Activated T-cell treated with anti-CD3 and anti-CD28 coated beads for 4 hours (primary cell): ENCODE data around the gene ASTN2.

Experiments used
- DNase-seq: peaks from one replicate; pipeline ENCODE4 v3.0.0-alpha.2; 2020

ASTN2 gene

DNA sequence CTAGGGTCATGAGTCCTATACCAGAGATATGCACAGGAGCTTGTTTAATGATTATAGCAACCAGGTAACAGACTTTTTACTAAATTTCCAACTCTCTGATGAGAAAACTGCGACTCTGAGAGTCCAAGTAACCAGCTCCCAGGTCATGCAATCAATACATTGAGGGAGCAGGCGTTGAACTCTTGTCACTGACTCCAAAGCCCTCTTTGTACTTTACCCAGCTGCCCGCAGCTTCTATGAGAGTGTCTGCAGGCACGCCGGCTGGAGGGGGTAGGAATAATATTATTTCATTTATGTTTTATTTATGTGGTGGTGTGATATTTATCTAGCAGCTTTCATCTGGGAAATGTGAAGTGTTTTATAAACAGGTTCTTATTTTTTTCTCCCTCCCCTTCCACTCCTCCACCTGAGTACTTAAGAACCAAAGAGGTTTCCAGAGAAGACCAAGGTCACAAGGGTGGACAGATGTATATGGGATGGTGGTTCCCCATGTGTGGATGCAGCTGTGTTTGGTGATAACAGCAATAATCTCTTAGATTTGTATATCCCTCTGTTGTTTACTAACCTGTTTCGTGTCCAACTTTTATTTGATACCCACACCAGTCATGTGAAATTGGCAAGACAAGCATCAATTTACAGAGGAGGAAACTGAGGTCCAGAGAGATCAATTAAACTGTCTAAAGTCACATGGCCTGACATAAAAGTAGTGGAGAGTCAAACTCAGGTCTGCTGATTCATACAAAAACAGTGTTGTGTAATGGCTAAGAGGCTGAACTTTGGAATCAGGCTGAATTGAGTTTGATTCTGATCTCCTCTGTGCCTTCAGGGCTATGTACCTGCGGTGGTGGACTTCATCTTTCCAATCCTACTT lies 867.9 kb downstream of the ASTN2 start:
- DNase-seq: no peak

- no peak for DNase-seq
These were observed 870.0 kb downstream of the ASTN2 start for GRCh38 chr9:116544896-116545295.

DNA sequence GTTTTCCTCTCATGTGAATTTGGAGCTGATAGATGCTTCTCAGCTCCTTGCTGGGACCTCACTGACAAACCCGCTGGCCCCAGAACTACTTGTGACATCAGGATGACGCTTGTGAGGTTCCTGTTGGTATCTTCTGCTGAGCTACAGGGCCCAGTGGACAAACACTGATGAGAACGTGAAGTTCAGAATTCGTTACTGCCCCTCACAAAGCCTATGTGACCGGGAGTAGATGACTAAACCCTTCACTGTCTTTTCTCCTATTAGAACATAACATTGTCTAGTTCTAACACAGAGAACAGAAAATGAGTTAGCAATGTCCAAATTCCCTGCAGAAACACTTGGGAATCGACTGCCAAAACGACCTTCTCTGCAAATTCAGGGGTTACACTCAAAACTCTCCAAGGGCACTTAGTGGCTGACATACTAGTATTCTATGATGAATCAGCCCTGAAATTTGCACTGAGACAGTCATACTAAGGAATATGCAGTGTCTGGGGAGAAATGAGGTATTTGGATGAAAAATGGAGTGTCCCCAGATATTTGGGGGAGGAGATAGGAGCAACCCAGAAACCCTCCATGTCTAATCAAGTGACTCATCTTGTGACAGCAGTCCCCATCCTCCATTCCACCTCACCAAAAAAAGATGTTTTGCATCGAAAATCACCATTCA lies 871.0 kb downstream of the ASTN2 start:
- no peak for DNase-seq

DNA sequence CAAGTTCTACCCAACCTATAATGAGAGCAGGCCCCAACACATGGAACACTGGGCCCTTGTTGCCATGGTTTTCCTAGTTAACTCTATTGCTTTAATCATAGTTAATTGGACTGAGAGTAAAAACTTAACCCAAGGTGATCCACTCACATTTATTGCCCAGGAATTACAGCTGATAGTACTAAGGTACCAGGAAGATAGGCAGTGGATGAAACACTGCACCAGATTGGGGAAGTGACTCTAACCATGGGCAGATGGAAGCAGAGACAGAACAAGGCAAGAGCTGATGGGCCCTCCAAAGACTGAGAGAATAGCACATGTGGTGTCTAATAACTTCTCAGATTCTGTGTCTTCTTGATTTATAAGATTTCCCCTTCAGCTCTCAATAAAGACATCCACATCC lies 873.5 kb downstream of the ASTN2 start:
- no peak for DNase-seq

DNA sequence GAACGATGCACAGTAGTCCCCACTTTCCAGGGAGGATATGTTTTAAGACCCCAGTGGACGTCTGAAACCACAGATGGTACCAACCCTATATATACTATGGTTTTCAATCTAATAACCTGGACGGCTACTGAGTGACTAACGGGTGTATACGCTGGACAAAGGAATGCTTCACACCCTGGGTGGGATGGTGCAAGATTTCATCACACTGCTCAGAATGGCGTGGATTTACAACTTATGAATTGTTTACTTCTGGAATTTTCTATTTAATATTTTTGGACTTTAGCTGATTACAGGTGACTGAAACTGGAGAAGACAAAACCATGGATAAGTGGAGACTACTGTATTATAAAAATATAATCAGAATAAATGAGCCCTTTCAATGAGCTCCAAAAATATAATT lies 875.3 kb downstream of the ASTN2 start:
- no peak for DNase-seq

GRCh38 chr9:116525611-116526010 lies 889.2 kb downstream of the ASTN2 start:
- DNase-seq: no peak

DNA sequence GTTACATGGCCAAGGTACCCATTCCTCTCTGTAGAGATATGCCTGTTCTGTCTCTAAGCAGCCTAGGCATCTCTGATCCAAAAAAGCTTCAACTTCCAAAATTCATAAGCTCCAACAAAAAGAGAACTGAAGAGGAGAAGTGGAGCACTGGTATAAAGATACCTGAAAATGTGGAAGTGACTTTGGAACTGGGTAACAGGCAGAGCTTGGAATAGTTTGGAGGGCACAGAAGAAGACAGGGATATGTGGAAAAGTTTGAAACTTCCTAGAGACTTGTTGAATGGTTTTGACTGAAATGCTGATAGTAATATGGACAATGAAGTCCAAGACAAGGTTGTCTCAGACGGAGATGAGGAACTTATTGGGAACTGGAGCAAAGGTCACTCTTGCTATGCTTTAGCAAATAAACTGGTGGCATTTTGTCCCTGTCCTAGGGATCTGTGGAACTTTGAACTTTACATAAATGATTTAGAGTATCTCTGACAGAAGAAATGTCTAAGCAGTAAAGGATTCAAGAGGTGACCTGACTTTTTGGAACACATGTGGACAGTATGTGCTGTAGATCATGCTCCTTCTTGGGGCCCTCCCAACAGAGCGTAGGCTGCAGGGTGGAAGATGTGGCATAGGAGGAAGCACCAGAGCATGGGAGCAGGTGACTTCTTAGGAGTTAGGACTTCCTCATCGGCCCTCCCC lies 889.9 kb downstream of the ASTN2 start:
- no peak for DNase-seq

GRCh38 chr9:116520218-116520617 lies 894.6 kb downstream of the ASTN2 start:
- DNase-seq: no peak

- DNase-seq: no peak
These were observed 898.4 kb downstream of the ASTN2 start for GRCh38 chr9:116516456-116516855.

DNA sequence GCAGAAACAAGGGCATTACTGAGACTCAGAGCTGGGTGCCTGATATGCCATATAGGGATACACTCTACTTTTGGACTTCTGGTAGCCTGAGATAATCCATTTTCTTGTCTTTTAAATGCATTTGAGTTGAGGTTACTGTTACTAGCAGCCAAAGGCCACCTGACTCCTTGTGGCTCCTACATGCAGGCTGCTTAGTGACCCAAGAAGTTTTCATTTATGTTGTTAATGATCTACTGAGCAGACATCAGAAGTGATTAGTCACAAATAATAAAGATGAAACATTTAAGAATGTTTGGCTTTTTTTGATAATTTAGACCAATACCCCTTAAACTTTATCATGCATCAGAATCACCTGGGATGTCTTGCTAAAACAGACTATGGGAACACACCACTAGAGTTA lies 899.3 kb downstream of the ASTN2 start:
- no peak for DNase-seq

DNA sequence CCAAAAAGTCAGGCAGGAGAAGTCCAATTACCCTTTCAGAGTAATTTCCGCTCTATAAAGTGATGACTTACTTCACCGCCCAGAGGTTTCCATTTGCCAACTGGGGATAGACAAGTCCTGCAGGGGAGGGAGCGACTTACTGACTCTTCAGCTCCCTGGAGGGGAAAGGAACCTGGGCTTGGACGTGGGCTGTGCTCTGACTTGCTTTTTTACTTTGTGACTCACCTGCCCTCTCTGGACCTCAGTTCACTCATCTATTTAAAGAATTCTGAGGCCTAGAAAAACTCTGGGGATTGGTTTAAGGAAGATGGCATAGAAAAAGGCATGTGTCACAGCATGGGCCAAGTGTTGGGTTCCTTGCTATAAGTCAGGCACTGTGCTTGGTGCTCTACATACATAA lies 908.2 kb downstream of the ASTN2 start:
- DNase-seq: no peak

DNA sequence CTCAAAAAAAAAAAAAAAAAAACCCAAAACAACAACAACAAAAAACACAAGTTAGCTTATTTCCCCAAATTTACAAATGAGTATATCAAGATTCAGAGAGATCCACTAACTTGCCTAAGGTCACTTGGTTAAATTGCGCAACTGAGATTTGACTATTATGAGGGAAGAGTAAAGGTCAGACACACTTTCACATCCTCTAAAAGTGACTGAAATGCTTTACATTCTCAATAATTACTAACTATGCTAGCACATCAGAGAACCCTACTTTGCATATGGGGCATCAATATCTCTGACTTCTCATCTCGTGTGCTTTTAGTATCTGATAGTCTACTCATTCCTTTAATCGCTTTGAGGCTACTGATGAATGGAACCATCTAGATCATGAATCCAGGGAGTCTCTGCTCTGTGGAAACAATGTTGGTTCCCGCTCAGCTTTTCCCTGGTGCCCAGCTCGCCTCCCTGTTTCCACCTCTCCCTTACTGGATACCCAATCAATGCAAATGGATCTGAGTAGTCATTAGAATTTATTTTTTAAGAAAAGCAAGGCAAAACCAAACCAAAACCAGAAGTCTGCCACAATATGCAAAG lies 909.9 kb downstream of the ASTN2 start:
- DNase-seq: no peak

GRCh38 chr9:116504081-116504480 lies 910.8 kb downstream of the ASTN2 start:
- no peak for DNase-seq

DNA sequence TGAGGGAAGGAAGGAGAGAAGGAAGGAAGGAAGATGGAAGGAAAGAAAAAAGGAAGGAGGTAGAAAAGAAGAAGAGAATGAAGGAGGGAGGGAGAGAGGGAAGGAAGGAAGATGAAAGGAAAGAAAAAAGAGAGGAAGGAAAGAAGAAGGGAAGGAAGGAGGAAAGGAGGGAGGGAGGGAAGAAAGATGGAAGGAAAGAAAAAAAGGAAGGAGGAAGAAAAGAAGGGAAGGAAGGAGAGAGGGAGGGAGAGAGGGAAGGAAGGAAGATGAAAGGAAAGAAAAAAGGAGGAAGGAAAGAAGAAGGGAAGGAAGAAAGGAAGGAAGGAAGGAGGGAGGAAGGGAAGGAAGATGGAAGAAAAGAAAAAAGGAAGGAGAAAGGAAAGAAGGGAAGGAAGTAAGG lies 912.1 kb downstream of the ASTN2 start:
- no peak for DNase-seq

- DNase-seq: no peak
These were observed 913.0 kb downstream of the ASTN2 start for GRCh38 chr9:116501871-116502270.

GRCh38 chr9:116499986-116500871 lies 914.6 kb downstream of the ASTN2 start:
- DNase-seq: no peak

GRCh38 chr9:116499434-116499833 lies 915.4 kb downstream of the ASTN2 start:
- DNase-seq: no peak

DNA sequence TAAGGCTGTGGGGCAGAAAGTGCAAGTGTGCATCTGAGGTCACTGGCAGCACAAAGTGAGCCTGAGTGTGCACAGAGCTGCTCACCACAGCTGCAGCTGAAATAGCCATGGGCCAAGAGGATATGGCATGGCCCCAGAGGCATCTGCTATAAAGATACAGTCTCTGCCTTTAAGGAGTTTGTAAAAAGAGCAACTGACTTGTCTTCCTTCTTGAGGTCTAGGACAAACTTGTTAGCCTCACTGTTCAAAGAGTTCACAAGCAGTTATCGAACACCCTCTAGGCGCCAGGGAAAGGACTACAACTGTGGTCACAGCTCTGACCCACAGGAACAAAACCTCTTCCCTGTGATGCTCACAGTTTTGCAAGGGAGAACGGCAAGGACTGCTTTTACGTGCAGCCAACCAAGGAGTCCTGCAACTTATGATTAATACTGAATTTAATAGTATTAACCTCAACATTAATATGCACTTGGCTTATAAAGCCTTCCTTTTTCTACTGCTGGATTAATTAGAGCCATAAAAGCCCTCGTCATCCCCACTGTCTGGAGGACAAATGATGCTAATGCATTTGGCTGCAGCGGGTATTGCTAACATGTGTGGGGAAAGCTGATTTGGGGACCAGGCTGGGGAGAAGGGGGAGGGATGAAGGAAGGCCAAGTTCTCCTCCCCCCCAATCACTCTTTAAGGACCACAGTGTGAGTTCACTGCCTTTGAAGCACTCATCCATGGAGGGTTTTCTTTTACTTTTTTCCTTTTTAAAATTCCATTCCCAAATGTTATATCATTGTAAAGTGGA lies 917.6 kb downstream of the ASTN2 start:
- DNase-seq: no peak

DNA sequence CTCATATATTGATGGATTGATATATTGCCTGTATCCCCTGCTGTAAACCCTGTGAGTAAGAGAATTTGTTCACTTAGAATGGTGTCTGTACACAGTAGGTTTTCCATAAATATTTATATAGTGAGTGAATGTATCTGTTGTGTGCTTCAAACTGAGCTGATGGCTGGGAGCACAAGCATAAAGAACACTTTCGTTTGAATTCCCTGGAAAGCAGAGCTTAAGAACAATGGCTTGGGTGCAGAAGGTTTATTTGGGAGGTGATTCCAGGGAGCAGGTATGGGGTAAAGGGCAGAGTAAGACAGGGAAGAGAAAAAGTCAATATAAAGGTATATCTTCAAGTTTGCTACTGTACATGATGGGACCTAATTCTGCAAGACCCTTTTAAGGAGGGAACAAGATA lies 918.7 kb downstream of the ASTN2 start:
- no peak for DNase-seq

DNA sequence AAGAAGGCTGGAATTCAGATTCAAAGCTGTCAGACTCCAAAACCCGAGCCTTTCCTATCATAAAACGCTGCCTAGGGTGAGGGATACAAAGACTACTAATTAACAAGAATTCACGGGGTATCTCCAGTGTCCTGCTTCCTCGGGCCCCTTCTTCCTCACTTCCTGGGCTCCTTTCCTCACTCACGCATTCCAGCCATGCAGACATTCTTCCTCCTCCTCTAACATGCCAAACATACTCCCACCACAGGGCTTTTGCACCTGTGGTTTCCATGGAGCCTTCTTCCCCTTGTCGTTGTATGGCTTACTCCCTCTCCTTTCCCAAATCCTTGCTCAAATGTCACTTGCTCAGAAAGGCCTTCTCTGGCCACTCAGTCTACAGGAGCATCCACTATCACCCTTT lies 919.1 kb downstream of the ASTN2 start:
- DNase-seq: no peak

GRCh38 chr9:116494815-116495634 lies 919.8 kb downstream of the ASTN2 start:
- no peak for DNase-seq
